Measurements from ENCODE around the gene GNB5.

Gene GNB5

GRCh38 chr15:52232327-52232726, 41.1 kb upstream of the GNB5 start:
- in situ Hi-C loops (cut with MboI; ENCODE audit: low sequenced_read_pairs, unreplicated experiment): no loop called here
- no peak for TF ChIP-seq CTCF (IDR thresholded peaks at IDR 0.05; ENCODE audit: borderline replicate concordance, control extremely low read depth, extremely low read depth, insufficient read depth, missing control alignments)
- peak; percentile 60 for DNase-seq (ENCODE audit: low spot score)

- TF ChIP-seq CTCF (IDR thresholded peaks at IDR 0.05; ENCODE audit: borderline replicate concordance, control extremely low read depth, extremely low read depth, insufficient read depth, missing control alignments): no peak
- in situ Hi-C loops (cut with MboI; ENCODE audit: low sequenced_read_pairs, unreplicated experiment): no loop called here
- DNase-seq (ENCODE audit: low spot score): no peak
Observed at GRCh38 chr15:52230073-52230472, 38.9 kb upstream of the GNB5 start.

- no peak for TF ChIP-seq CTCF (IDR thresholded peaks at IDR 0.05; ENCODE audit: borderline replicate concordance, control extremely low read depth, extremely low read depth, insufficient read depth, missing control alignments)
- in situ Hi-C loops (cut with MboI; ENCODE audit: low sequenced_read_pairs, unreplicated experiment): loop anchor here (10.0 kb wide), 1 partner anchor 254 kb away; the partner anchor contains the start of gene LEO1
- DNase-seq (ENCODE audit: low spot score): no peak
Observed at GRCh38 chr15:52228921-52229320, 37.7 kb upstream of the GNB5 start.

- in situ Hi-C loops (cut with MboI; ENCODE audit: low sequenced_read_pairs, unreplicated experiment): loop anchor here (10.0 kb wide), 1 partner anchor 253 kb away; the partner anchor contains the start of gene LEO1
- peak; percentile 79 for TF ChIP-seq CTCF (IDR thresholded peaks at IDR 0.05; ENCODE audit: borderline replicate concordance, control extremely low read depth, extremely low read depth, insufficient read depth, missing control alignments)
- peak; percentile 77 for DNase-seq (ENCODE audit: low spot score)
Observed at GRCh38 chr15:52227456-52227855, 36.3 kb upstream of the GNB5 start.

GRCh38 chr15:52225230-52225629, 34.0 kb upstream of the GNB5 start:
- no peak for TF ChIP-seq CTCF (IDR thresholded peaks at IDR 0.05; ENCODE audit: borderline replicate concordance, control extremely low read depth, extremely low read depth, insufficient read depth, missing control alignments)
- in situ Hi-C loops (cut with MboI; ENCODE audit: low sequenced_read_pairs, unreplicated experiment): loop anchor here (10.0 kb wide), 1 partner anchor 250 kb away; the partner anchor contains the start of gene LEO1
- DNase-seq (ENCODE audit: low spot score): no peak

- DNase-seq (ENCODE audit: low spot score): no peak
- TF ChIP-seq CTCF (IDR thresholded peaks at IDR 0.05; ENCODE audit: borderline replicate concordance, control extremely low read depth, extremely low read depth, insufficient read depth, missing control alignments): no peak
- in situ Hi-C loops (cut with MboI; ENCODE audit: low sequenced_read_pairs, unreplicated experiment): loop anchor here (10.0 kb wide), 1 partner anchor 249 kb away; the partner anchor contains the start of gene LEO1
Observed at GRCh38 chr15:52224211-52224610, 33.0 kb upstream of the GNB5 start.
